ENCODE data around the gene PGAM2.
"Not testable (repeated sequence)": the region's sequence is repeated elsewhere in the genome, so short reads cannot be mapped to it uniquely, and the experiment has no call there.

The PGAM2 gene

DNA sequence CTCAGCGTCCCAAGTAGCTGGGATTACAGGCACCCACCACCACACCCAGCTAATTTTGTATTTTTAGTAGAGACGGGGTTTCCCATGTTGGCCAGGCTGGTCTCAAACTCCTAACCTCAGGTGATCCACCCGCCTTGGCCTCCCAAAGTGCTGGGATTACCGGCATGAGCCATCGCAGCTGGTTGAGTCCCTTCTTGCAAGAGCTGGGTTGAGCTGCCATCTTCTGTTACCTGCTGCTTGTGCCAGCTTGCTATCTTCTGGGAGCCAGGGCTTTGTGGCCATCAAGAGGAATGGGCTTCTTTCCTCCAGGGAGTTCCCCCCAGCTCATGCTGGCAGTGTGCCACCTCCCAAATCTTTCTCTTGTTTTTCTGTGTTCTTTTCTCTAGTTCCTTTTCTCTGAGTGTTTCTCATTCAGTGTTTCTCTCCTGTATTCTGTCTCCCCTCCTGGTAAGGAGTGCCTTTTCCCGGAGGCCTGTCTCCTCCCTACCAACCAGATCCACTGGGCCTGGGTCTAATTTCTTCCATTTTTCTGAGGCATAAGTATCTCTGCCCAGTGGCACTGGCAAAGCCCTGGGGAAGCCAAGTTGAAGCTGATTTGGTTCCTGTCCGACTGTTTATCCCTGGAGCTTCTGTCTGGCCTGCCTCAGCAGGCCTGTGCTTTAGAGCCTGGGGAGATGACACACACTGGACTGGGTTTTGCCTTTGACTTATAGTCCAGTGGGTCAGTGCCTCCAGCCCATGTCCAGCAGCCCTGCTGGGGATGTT lies 17.2 kb downstream of the PGAM2 start:
- no peak for DNase-seq (ENCODE audit: low spot score)

DNA sequence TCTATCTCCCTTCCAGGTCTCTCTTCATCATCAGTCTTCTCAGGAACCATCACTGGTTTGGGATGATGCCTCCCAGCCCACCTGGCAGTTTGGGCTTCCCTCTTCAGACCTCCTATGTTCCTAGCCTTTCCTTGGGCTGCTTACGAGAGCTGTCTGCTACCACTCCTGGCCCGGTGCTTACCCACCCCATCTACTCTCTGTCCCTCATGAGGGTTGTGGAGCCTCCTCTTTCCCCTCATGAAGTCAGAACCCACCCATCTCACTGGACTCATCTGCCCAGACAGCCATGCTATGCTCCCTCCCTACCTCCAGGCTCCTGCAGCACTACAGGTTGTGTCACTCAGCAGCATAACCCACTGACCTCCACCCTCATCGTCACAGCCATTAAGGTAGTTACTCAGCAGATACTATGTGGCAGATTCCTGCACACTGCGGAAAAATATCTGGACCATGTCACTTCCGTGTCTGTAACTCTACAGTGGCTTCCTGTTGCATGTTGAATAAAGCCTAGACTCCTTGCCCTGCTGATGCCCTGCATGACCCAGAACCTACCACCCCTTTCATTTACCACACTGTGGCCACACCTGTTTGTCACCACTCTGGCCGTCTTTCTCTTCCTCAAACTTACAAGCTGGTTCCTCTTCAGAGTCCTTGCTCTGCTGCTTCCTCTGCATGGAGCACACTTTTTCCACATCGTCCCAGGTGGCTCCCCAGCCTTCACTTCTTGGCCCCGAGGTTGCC lies 18.9 kb downstream of the PGAM2 start:
- no peak for DNase-seq (ENCODE audit: low spot score)

DNA sequence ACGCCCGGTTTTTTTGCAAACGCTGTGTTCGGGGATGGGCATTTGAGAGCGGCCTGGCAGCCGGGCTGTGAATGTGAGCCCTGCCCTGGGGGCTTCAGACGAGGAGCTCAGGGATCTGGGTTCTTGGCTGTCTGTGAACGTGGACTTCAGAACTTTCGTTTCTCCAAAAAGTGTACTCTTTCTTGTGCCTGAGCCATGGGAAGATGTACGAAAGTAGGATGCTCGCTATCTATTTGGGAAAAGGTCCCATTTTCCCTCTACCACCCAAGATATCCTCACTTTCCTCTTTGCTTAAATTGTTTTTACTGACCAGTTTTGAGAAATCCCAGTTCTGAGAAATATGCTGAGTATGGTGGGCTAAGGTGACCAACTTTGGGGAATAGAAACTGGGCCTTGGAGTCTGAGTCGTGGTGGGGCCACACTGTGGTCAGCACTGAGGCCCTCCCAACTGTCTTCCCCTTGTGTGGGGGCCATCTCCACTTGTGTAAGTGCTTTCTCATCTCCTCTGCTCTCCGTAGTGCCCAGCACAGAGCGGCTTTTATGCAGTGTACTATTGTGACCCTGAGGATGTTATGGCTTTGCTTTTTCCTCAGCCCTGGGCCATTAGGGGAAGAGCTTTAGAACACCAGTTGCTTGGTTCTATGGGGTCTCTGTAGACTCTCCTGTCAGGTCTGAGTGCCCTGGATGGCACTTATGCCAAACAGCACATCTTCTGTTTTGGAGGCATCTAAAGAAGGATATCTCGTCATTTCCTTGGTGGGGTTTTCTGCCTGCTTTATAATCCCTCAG lies 19.9 kb downstream of the PGAM2 start:
- DNase-seq (ENCODE audit: low spot score) = no peak

DNA sequence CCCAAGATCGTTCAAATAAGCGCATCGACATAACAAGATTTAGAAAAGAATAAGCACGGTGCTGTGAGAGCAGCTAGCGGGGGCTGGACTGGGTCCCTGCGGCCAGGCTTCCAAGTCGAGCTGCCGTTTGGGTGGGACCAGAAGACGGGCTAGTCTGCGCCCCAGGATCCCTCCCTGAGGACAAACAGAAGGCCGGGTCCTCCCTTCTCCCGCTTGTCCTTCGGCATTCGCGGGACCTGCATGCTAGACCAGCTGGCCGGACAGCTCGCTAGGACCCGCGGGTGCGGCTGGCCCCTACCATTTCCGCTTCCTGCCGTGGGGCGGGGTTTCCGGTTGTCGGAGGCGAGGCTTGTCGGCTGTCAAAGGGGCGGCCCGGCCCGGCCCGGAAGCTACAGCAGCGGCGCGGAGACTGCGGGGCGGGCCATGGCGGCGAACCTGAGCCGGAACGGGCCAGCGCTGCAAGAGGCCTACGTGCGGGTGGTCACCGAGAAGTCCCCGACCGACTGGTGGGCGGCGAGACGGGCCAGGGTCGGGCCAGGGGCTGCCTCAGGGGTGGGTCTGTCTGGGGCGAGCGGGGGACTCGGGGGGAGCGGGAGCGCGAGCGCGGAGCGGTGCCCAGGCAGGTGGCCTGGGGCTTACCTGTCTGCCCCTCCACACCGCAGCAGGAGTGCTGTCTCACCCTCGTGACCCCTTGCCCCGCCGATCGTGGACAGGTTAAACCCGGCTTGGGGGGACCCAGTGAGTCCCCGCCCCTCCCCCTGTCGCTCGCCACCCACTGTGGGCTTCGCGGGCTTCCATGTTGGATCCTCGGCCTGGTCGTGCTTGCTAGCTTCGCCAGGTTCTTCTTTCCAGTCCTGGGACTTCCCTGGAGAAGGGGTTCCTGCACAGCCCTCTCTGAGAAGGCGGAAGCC lies 20.8 kb downstream of the PGAM2 start, which contains the start of gene DBNL:
Gene DBNL, plus strand, starts transcription at position 388 of the 911 bp plus-strand sequence. Its CDS starts 36 bp downstream, at position 424.
- DNase-seq (ENCODE audit: low spot score) = peak; percentile 95

DNA sequence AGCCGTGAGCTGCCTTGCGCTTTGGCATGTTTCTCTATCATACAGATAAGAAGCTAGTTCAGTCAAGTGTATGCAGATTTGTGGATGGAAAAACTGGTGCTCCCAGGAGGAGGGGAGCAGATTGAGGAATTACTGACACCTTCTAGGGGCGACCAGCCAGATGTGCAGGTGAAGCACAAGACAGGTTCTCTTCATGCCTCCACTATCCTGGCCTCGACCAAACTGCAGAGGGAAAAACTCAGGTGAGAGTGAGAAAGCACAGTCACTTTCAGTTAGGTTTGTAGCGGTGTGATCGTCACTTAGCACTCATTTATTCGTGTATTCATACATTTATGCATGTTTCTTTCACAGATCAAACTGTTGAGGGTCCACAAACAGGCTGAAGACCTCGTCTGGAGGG lies 21.5 kb downstream of the PGAM2 start:
- DNase-seq (ENCODE audit: low spot score) = no peak

DNA sequence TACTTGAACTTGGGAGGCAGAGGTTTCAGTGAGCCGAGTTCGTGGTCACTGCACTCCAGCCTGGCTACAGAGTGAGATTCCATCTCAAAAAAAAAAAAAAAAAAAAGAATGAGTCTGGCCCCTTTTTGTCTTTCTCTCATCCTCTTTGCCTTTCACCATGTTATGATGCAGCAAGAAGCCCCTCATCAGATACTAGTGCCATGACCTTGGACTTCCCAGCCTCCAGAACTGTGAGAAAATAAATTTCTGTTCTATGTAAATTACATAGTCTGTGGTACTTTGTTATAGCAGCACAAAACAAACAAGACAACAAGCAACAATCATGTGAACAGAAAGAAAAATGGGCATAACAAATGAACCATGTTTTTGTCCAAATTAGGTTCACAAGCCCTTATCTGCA lies 23.1 kb downstream of the PGAM2 start:
- no peak for DNase-seq (ENCODE audit: low spot score)

DNA sequence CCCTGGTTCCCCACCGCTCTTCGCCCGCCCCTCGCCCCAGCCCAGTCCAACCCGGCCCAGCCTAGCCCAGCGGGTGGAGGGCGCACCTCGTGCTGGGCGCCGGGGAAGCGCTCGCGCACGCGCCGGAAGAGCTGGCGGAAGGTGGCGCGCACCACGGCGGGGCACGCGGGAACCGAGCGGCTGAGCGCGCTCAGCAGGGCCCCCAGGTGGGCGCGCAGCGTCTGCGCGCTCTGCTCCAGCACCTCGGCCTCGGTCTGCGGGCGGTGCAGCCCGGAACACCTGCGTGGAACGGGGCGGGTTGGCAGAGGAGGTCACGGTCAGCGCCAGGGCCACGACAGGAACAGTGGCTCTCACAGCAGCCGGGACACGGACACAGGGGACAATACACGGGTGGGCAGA lies 24.9 kb downstream of the PGAM2 start:
- DNase-seq (ENCODE audit: low spot score) = not testable (repeated sequence)

DNA sequence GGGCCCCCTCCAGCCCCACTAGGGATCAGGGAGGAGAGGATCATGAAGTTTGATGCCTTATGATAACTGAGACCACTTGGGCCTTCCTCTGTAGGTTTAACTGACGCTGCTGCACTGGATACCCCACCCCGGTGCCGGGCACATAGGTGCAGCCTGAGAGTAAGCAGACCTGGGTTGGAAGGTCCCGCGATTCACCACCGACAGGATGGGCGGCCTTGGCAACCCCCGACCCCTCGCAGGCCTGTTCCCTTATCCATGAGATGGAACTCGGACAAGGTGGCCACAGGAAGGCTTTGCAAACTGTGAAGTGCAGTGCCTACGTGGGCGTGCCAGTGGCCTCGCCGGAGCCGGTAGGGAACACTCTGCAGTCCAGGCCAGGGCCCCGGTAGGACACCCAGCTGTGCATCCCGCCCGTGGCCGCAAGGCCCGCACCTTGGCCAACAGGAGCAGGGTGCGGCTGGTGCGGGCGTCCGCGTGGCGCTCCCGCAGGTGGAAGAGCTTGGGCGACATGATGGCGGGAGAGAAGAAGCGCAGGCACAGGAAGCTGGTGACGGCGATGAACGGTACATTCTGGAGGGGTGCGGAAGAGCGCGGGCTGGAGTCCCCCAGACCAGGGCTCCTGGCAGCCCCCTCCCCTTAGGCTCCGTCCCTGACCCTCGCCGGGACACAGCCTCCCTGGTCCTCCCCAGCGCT lies 25.4 kb downstream of the PGAM2 start:
- not testable (repeated sequence) for DNase-seq (ENCODE audit: low spot score)

DNA sequence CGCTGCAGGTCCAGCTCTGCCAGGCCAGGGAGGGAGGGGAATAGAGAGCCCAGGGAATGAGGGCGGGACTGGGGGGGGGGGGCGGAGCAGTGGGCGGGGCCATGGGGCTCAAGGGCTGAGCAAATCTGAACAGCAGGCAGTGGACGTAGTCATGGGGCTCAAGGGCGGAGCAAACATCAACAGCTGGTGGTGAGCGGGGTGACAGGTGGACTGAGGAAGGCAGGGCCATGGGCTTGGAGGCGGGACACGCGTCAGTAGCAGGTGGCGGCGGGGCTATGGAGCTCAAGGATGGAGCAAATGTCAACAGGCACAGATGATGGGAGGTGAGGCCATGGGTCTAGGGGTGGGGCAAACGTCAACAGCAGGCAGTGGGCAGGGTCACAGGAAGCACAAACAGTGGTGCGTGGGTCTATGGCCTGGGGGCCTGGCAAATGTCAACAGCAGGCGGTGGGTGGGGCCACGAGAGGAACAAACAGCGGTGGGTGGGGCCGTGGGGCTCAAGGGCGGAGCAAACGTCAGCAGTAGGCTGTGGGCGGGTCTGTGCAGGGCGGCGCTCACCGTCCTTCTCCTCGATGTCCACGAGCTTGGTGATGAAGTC lies 26.3 kb downstream of the PGAM2 start:
- peak; percentile 22 for DNase-seq (ENCODE audit: low spot score)

DNA sequence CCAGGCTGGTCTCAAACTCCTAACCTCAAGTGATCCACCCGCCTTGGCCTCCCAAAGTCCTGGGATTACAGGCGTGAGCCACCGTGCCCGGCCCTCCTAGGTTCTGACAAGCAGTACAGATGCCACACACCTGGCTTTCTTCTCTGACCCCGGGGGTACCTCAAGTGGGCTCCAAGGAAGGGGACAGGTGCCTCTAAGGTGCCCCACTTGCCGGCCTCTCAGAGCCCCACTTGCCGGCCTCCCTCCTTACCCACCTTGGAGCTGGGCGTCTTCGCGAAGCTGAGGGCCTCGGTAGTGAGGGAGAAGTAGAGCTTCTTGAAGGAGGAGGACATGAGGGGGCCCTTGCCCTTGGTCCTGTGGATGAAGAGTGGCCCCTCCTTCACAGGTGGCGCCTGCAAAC lies 26.8 kb downstream of the PGAM2 start:
- not testable (repeated sequence) for DNase-seq (ENCODE audit: low spot score)

DNA sequence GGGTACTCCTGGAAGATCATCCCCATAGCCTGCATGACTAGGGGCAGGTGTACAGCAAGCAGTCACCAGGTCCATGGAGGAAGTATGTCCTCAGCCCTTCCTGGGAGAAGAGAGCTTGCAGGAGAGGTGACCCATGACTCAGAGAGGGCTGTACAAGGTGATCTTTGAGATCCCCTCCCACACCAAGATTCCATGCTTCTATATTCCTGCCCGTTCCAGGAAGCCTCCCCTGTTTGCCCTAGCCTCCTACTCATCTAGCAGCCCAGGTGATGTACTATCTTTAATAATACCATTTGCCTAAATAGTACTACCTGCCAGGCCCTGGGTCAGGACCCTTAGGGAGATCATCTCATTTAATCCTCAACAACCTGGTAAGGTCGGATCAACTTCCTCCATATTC lies 27.4 kb downstream of the PGAM2 start:
- not testable (repeated sequence) for DNase-seq (ENCODE audit: low spot score)

DNA sequence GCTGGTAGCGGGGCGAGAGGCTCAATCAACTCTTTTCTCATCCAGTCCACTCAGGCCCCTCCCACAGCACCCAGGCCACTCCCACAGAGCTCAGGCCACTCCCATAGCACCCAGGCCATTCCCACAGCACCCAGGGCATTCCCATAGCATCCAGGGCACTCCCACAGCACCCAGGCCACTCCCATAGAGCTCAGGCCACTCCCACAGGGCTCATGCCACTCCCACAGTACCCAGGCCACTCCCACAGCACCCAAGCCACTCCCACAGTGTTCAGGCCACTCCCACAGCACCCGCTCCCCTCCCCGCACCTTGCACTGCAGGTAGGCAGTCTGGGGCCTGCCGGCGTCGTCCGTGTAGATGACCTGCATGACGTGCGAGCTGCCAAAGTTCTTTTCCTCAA lies 29.0 kb downstream of the PGAM2 start:
- DNase-seq (ENCODE audit: low spot score) = not testable (repeated sequence)

DNA sequence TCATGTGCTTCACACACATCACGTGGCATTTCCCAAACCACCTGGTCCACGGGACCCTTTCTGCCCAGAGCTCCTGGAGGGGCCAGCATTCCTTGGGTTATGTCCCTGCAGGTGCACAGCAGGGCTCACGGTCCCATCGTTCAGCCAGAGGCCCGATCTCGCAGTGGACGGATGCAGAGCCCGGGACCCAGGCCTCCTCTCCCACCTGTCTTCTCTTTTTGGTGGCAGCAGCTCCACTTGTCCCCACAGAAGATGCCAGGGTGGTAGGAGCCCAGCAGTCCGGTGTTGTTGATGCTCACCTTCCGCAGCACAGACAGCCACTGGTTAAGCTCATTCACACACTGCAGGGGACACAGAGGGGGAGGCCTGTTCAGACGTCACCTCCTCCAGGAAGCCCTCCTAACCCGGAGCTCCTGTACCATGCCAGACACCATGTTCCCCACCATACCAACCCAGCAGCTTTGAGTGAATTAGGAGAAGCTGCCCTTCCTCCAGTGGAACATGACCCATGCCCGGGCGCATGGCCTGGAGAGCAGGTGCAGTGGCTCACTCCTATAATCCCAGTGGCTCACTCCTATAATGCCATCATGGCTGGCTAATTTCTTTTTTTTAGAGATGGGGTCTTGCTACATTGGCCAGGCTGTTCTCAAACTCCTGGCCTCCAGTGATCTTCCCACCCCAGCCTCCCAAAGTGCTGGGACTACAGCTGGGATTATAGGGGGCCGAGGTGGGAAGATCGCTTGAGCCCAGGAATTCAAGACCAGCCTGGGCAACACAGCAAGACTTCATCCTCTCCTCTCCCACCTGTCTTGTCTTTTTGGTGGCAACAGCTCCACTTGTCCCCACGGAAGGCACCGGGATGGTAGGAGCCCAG lies 31.2 kb downstream of the PGAM2 start:
- not testable (repeated sequence) for DNase-seq (ENCODE audit: low spot score)

DNA sequence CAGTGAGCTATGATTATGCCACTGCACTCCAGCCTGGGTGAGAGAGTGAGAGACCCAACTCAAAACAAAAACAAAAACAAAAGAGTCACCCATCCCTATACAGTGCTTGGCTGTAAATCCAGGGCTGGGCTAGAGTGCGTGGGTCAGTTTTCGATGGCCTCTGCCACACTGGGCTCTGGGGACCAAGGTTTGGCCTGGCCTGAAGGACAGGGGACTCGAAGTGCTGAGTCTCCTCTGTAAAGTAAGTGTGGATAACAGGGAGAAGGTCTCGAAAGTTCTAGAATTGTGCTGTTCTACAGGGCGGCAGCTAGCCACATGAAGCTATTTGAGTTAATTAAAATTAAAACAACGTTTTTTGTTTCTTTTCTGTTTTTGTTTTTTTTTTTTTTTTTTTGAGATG lies 33.3 kb downstream of the PGAM2 start:
- not testable (repeated sequence) for DNase-seq (ENCODE audit: low spot score)

DNA sequence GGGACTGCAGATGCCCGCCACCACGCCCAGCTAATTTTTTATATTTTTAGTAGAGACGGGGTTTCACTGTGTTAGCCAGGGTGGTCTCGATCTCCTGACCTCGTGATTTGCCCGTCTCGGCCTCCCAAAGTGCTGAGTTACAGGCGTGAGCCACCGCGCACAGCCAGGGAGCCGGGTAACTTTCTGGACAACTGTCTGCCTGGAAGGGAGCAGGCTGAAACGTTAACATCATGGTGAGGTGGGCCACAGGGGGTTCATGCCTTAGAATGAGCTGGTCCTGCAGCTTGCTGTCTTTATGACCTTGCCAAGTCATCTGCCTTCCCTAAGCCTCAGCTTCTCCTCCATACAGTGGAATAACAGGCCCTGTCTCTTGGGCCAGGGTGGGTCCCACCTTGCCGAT lies 34.0 kb downstream of the PGAM2 start:
- DNase-seq (ENCODE audit: low spot score) = not testable (repeated sequence)

DNA sequence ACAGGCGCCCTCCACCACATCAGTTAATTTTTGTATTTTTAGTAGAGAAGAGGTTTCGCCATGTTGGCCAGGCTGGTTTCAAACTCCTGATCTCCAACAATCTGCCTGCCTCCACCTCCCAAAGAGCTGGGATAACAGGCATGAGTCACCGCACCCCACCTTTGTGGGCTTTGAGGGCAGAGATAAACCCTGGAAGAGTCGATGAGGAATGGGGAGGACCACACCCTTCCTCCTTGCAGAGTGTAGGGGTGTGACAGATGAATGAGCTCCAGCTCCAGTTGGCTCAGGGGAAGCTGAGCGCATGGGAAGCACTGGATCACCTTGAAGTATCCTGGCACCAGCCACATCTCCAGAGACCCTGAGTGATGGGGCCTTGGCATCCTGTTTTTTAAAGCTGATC lies 35.3 kb downstream of the PGAM2 start:
- DNase-seq (ENCODE audit: low spot score) = not testable (repeated sequence)

DNA sequence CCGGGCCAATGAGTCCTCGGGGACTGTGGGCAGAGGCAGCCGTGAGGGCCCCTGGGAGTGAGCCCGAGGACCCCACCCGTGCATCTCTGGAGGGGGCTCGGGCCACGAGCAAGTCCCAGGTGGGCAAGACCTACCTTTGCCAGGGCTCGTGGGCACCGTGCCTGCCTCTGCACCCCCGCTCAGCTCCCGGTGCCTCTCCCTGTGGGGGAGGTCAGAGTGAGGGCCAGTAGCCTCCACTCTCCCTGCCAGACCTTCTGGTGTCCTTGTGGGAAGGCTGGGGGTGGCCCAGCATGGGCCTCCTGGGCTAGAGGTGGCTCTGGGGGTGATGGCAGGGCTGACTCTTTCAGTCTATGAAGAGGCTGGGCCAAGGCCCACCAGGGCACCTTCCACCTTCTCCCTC lies 35.9 kb downstream of the PGAM2 start:
- not testable (repeated sequence) for DNase-seq (ENCODE audit: low spot score)

DNA sequence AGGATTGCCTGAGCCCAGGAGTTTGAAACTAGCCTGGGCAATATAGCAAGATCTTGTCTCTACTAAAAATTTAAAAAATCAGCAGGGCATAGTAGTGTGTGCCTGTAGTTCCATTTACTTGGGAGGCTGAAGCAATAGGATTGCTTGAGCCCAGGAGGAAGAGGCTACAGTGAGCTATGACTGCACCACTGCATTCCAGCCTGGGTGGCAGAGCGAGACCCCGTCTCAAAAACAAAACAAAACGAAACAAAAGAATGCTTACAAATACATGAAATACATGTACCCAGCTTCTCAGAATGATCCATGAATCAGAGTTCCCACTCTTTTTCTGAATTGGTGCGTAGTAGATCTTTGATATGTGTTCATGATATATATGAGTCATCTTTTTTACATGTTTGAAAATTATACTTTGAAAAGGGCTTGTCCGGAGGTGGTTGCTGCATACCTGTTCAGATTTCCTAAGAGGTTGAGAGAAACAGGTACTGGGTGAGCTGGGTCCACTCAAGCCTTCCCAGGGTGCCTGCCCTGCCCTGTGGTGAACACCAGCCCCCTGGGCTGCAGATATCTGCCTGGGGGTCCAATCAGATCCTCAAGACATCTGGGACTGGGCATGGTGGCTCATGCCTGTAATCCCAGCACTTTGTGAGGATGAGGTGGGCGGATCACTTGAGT lies 42.4 kb downstream of the PGAM2 start:
- DNase-seq (ENCODE audit: low spot score) = not testable (repeated sequence)

DNA sequence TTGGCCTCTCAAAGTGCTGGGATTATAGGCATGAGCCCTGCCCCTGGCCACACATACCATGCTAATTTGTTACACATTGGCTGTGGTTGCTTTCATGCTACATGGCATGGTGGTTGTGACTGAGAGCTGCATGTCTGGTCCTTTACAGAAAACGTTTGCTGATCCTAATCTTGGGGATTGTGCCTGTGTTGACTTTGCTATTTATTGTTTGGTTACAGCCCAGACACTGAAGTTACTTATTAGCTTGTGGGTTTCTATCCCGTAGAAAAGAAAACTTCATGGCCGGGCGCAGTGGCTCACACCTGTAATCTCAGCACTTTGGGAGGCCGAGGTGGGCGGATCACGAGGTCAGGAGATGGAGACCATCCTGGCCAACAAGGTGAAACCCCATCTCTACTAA lies 43.3 kb downstream of the PGAM2 start:
- not testable (repeated sequence) for DNase-seq (ENCODE audit: low spot score)
